GM19468 (cell line): ENCODE data around the gene PGA3.
"Not testable (repeated sequence)": the region's sequence is repeated elsewhere in the genome, so short reads cannot be mapped to it uniquely, and the experiment has no call there.

Source experiments
- ATAC-seq: cut with Tn5 transposase; IDR thresholded peaks from one replicate; pipeline ENCODE4 v1.9.1; 2021; ENCODE audit warnings: mild to moderate bottlenecking, moderate library complexity, moderate number of reproducible peaks; ENCODE audit not compliant: unreplicated experiment; ENCODE audit errors: extremely low read depth

The PGA3 gene

DNA sequence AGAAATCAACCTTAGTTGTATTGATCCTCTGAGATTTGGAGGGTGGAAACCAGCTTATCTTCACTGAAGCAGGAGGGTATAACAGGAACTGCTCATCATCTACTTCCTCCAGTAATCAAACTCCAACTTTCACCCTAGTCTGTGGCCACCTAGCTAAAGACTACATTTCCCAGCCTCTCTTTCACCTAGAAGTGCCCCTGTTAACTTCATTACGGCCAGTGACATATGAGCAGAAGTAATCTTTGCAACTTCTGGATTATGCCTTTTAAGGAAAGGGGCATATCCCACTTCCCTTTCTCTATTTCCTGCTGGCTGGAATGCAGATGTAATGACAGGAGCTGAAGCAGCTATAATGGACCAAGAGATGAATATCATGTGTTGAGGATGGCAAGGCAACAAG lies 34.5 kb upstream of the PGA3 start:
- no peak for ATAC-seq

DNA sequence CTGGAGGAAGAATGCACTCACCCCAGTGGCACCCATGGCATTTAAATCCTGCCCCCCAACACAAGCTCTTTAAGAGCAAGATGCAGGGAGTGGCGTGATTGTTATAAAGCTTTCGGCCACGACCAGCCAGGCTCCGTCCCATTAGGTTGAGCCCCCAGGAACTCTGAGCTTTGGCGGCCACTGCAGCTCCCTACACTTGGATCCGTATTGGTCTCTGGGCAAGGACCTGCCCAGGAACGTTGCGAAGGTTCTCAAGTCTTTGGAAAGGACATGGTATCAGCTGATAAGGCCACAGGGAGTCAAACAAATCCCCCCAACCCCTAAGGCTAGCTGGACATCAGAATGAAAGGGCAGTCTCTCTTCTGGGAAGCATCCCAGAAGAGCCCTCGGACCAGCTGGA lies 32.7 kb upstream of the PGA3 start:
- ATAC-seq: no peak

DNA sequence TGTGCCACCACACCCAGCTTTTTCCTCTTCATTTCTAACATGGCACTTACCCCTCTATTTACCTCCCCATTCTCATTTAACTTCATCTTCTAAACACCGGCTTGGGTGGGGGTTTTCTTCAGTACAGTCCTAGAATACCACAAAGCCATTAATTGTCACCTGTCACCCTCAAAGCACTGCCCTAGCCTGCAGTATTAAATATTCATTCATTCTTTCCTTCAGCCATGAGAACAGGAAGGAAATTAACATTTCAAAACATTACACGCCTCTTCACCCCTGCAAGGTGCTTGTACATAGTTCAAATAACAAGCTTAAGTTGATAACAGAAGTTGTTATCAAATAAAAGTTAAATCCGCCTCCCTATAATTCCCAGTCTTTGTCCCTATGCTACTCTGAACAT lies 31.4 kb upstream of the PGA3 start:
- ATAC-seq: no peak

DNA sequence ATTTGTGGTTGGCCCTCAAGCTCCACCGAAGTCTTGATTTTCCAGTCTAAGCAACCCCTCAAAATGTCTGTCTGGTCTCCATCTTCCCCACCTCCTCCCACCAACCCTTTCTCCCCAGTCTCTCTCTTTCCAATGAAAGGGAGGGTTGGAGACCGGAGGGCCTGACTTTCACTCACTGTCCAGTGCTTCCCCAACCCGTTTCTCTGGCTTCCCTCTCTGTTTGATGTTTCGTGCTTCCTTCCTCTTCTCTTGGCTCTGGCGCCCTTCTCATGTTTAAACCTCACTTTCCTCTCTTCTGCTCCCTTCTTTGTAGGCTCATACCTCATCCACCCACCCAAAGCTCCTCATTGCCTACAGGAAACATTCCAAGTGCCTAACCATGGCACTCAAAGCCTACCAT lies 31.0 kb upstream of the PGA3 start:
- ATAC-seq: no peak

DNA sequence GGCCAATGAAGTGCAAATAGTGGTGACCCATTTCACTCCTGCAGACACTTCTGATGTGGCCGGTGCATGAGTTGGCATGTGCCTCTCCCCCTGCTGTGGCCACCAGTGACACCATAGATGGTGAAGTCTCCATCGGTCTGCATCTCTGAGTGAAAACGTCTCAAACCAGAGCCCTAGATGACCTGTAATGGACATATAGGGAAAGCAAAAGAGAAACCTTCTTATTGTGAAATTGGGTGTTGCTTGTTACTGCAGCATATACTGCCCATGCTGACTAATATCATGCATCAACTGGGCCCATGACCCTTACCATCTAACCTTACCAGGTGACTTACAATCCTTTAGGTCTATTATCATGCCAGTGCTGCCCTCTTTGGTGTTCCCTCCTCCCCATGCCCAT lies 30.4 kb upstream of the PGA3 start:
- ATAC-seq: no peak

GRCh38 chr11:61173456-61173855 lies 29.9 kb upstream of the PGA3 start:
- ATAC-seq: no peak

- ATAC-seq: no peak
These were observed 29.0 kb upstream of the PGA3 start for GRCh38 chr11:61174273-61174672.

DNA sequence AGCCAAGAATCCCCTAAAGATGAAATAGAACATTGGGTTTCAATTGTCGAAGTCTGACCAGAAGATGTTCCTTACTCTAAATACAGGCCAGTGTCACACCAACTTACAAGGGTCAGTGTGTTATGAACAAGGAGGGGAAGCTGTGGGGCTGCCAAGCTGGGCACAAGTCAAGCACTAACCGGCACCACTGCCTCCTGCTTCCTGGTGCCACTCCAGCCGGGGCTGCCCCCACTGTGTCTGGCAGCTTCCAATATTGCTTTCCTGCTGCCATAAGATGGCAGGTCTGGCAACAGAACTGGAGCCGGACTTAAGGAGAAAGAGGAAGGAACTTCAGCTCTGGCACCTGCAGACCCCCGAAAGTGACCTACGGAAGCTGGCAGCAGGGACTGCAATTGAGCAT lies 28.4 kb upstream of the PGA3 start:
- no peak for ATAC-seq

- ATAC-seq: no peak
These were observed 26.9 kb upstream of the PGA3 start for GRCh38 chr11:61176446-61176845.

DNA sequence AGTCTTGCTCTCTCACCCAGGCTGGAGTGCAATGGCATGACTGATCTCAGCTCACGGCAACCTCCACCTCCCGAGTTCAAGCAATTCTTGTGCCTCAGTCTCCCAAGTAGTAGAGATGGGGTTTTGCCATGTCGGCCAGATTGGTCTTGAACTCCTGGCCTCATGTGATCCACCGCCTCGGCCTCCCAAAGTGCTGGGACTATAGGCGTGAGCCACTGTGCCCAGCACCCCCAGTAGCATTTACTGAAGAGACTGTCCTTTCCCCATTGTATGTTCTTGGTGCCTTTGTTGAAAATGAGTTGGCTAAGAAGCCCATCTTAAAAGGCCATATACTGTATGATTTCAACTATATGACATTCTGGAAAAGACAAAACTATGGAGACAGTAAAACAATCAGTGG lies 23.1 kb upstream of the PGA3 start:
- ATAC-seq: not testable (repeated sequence)

DNA sequence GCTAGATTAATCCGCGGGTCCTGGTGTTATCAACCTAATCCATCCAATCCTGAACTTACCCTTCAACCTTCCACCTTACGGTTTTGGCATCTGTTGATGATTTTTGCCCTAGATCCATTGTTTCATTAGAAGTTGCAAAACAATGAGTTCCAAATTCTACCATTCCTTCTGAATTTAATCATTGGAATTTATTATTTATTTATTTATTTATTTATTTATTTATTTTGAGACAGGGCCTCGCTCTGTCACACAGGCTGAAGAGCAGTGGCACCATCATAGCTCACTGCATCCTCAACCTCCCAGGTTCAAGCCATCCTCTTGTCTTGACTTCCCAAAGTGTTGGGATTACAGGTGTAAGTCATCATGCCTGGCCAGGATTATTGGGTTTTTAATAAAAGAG lies 21.8 kb upstream of the PGA3 start:
- no peak for ATAC-seq

DNA sequence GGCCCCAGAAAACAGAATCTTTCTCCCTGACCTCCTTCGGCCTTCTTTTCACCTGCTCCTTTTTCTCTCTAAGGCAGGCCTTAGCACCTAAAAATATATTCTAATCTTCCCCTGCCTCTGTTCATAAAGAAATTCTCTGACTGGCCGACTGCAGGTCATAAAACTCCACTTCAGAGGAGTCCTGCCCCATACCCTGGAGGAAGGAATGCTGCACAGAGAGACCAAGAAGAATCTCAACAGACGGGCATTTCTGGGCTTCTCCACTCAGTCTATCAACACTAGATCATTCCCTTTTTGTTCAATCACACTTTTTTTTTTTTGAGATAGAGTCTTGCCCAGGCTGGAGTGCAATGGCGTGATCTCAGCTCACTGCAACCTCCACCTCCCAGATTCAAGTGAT lies 19.7 kb upstream of the PGA3 start:
- ATAC-seq: no peak

DNA sequence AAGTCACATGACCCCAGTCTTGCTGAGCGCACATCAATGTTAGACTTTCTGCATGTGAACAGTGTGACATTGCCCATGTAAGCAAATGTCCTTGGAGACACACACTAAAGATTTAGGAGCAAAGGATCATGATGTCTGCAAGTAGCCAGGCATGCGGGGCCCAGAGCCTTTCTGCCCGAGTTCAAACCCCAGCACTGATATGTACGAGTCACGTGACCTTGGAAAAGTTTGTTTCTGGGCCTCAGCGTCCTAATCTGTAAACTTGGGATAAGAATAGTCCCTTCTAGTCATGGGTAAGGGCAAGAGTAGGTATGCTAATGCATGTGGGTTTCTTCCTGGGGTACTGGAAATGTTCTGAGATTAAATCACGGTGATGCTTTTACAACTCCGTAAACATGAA lies 16.8 kb upstream of the PGA3 start:
- ATAC-seq: no peak

- no peak for ATAC-seq
These were observed 15.7 kb upstream of the PGA3 start for GRCh38 chr11:61187505-61188130.

GRCh38 chr11:61189933-61190332 lies 13.4 kb upstream of the PGA3 start:
- no peak for ATAC-seq

DNA sequence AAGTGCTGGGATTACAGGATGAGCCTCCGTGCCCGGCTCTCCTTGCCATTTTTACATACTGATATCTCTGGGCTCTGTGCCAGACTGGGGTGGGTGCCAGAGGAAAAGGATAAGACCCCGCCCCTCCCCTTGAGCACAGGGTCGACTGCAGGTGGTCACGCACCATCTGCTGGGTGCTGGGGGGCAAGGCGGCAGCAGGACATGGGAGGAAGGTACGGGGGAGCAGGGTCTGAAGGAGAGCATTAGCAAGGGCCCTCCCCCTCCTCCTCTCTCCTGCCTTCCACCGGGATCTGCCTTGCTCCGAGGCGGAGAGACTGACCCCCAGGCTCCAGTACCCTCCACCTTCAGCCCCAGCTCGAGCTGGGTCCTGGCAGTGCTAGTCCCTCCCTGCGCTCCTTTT lies 9.7 kb upstream of the PGA3 start:
- ATAC-seq: no peak

DNA sequence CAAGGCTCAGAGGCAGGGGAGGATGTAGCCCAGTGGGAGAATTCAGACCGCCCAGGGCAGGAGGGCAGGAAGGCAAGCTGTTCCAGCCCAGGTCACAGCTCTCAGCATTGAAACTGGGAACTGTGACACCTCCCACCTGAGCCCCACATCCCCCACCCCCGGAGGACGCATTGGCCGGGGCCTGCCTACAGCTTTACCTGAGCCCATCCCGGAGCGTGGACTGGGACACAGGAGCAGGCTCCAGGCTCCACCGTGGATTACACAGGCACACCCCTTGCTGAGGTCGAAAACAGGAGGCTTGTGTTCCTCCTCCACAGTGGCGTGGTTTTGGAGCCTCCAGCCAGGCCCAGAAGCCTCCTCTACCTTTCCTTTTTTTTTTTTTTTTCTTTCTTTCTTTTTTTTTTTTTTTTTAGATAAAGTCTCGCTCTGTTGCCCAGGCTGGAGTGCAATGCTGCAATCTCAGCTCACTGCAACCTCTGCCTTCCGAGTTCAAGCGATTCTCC lies 9.1 kb upstream of the PGA3 start:
- ATAC-seq: no peak

GRCh38 chr11:61194981-61195695 lies 8.2 kb upstream of the PGA3 start:
- ATAC-seq: no peak

GRCh38 chr11:61195719-61196118 lies 7.6 kb upstream of the PGA3 start:
- ATAC-seq: no peak

DNA sequence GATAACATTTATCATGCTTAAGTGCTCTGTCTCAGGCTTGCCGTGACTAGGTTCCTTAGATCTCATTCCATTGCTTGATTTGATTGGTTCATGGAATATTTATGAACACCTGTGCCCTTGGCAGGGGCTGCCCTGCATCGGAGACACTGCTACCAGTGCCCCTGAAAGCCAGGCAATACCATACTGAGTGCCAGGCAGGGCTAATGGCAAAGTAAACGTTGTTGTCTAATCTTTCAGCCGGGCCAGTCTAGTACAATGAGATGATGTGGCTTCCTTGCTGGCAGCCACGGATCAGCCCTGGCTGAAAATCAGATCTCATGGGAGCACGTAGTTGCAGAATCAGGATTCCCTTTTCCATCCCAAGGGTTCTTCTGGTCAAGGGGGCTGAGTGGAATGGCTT lies 5.0 kb upstream of the PGA3 start:
- ATAC-seq: no peak

DNA sequence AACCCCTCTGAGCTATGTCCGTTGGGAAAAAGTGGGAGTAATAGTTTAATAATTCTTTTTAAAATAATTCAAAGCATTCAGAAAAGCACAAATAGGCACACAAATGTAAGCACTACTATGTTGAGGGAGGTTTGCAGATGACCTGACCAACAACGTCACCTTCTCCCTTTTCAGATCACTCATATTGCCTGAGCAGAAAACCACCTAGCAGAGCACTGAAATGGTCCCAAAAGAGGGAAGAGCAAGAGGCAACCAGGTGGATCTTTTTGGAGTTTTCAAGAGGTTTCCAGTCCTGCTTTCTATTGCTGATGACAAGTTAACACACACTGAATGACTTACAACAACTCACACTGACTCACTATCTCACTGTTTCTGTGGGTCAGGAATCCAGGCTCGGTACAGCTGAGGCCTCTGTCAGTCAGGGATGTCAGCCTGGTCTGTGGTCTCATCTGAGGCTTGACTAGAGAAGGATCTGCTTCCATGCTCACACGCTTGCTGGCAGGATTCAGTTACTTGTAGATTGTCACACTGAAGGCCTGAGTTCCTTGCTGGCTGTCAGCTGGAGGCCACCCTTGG lies 4.3 kb upstream of the PGA3 start:
- ATAC-seq: no peak

- ATAC-seq: no peak
These were observed 1.8 kb upstream of the PGA3 start for GRCh38 chr11:61201476-61201875.
